Left lung (tissue), 10 donors: ENCODE results near the gene GMNC. TPM values are rescaled to one million over a fixed set of nuclear protein-coding genes. Genes with fewer than 3 reads are reported as not detected.

ENCODE experiments used
- ATAC-seq: fragments of 200-7000 bp; cut with Tn5 transposase; one replicate; pipeline ENCODE4 v1.9.1; 2020; ENCODE audit warnings: moderate library complexity
- DNase-seq, 4 donors: peaks; one replicate each; pipeline ENCODE4 v3.0.0-alpha.2; 2013 to 2020
- H3K27ac ChIP-seq, 2 donors: fragments of 200-600 bp; sonication (generic) in 1 of 2; one replicate each; pipeline versions ENCODE4 v1.5.0 to v1.8.0; 2020 to 2021
- H3K27me3 ChIP-seq, 2 donors: fragments of 200-600 bp; sonication (generic) in 1 of 2; one replicate each; pipeline versions ENCODE4 v1.5.0 to v1.8.0; 2020 to 2021
- H3K36me3 ChIP-seq, 2 donors: fragments of 200-600 bp; sonication (generic) in 1 of 2; one replicate each; pipeline versions ENCODE4 v1.5.0 to v1.8.0; 2020 to 2021
- H3K4me1 ChIP-seq, 2 donors: fragments of 200-600 bp; one replicate each; pipeline ENCODE4 v1.8.0; 2021
- H3K4me3 ChIP-seq, 2 donors: fragments of 200-600 bp; sonication (generic) in 1 of 2; one replicate each; pipeline versions ENCODE4 v1.5.0 to v1.8.0; 2020 to 2021; ENCODE audit warnings: mild to moderate bottlenecking in 1 of 2
- H3K9me3 ChIP-seq, 2 donors: fragments of 200-600 bp; sonication (generic) in 1 of 2; one replicate each; pipeline versions ENCODE4 v1.5.0 to v1.8.0; 2020 to 2021
- intact Hi-C, 2 donors: fragments of 100-400 bp; cut with DNase I; formaldehyde crosslinking; loops; one replicate each; pipeline versions ENCODE4 v1.11.2 to v1.14.2; 2022
- polyA plus RNA-seq, 6 donors: library from polyadenylated mRNA; unstranded; fragments of 120-200 nt; gene quantifications; one replicate each; pipeline ENCODE4 v1.2.1, GENCODE V29; 2013; ENCODE audit not compliant: insufficient read length in 6 of 6
- total RNA-seq, 2 donors: library from RNA; stranded (reverse); fragmentation: NEBNext Ultra II Directional; extraction: Animal tissue kit (Norgen Biotek cat#: 25700); gene quantifications; one replicate each; pipeline ENCODE4 v1.2.1, GENCODE V29; 2021
- TF ChIP-seq, protein P1 (sequence below), 2 donors: fragments of 200-600 bp; sonication (generic) in 1 of 2; IDR thresholded peaks; one replicate each; pipeline versions ENCODE4 v1.5.0 to v1.8.0; 2021; ENCODE audit warnings: antibody characterized with exemption in 2 of 2
- donor health status: DM: no; HTN: yes; CAD: no.
- donor health status: DM: no; HTN: no; CAD: no.

GMNC gene
- total and polyA plus RNA-seq, 8 donors = 0.04 TPM; not detected in 7

DNA sequence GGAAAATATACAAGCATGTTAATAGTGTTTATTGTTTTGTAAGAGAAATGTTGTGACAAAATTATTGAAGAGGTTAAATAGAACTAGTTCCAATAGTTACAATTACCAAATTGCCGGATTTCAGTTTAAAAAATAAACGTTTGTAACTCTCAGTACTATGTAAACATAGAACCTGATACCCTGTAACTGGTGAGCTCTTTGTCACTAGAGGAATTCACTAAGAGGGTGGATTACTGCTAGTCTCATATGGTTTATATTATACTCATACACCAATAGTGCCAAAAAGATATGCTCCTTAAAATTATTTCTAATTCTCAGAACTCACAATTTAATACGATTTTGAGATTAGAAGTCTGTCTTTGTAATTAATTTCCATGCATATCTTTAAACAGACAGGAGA lies 7.6 kb upstream of the GMNC start:
- Histone ChIP-seq H3K9me3 (no peaks in the 10 kb centered on the region), H3K4me3 (no peak overlapping the region), H3K4me1 (no peaks in the 10 kb centered on the region), H3K36me3 (no peaks in the 10 kb centered on the region), H3K27me3 (peaks cover 0 to 12% of the 10 kb centered on the region in 2 donors), H3K27ac (no peak overlapping the region)
- no peak for ATAC-seq
- intact Hi-C loops = no loop called here
- TF ChIP-seq, protein P1, sequence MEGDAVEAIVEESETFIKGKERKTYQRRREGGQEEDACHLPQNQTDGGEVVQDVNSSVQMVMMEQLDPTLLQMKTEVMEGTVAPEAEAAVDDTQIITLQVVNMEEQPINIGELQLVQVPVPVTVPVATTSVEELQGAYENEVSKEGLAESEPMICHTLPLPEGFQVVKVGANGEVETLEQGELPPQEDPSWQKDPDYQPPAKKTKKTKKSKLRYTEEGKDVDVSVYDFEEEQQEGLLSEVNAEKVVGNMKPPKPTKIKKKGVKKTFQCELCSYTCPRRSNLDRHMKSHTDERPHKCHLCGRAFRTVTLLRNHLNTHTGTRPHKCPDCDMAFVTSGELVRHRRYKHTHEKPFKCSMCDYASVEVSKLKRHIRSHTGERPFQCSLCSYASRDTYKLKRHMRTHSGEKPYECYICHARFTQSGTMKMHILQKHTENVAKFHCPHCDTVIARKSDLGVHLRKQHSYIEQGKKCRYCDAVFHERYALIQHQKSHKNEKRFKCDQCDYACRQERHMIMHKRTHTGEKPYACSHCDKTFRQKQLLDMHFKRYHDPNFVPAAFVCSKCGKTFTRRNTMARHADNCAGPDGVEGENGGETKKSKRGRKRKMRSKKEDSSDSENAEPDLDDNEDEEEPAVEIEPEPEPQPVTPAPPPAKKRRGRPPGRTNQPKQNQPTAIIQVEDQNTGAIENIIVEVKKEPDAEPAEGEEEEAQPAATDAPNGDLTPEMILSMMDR (IDR thresholded peaks at IDR 0.05) = no peak
- DNase-seq = no peak

DNA sequence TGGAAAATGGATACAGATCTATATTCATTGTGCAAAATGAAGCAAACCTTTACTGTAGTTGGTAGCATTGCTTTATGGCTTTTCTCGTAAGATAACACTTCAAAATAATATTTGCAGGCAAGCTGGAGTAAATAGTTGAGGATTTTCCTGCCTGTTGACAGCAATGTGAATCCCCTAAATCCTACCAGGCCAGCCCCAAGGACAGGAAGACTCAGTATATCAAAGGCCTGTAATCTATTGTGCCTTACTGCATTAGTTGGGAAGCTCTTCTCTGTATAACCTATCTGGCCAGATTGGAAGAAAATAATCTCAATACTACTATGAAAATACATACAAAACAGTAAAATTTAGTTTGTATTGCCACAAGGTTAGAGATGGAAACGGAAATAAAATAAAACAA lies 4.6 kb upstream of the GMNC start:
- H3K4me3 ChIP-seq = no peak overlapping the region

DNA sequence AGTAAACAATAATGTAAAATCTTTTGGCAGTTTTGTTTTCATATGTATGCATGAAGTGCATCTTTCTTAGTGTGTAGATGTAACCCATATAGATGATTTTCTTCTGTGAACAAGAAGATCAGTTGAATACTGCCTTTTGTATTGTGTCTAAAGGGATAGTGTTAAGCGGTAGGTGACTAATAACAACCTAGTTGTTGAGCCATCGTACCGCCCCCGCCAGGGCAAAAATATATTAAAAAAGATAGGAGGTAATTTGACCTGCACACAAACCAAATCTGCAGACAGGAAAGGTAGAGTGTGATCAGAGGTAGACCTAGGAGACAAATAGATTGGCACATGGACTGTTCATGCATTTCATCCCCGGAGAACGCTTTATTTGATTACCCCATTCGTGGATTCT lies 3.3 kb upstream of the GMNC start:
- intact Hi-C loops = no loop called here
- ATAC-seq = no peak
- TF ChIP-seq, protein P1 (IDR thresholded peaks at IDR 0.05) = no peak

More for the DNA sequence above, 4.6 kb upstream of the GMNC start:
- no peak overlapping the region for H3K27ac ChIP-seq
- H3K9me3 ChIP-seq = no peaks in the 10 kb centered on the region
- no peaks in the 10 kb centered on the region for H3K36me3 ChIP-seq
- DNase-seq (no peak), ATAC-seq (no peak)
- no peaks in the 10 kb centered on the region for H3K4me1 ChIP-seq
- TF ChIP-seq, protein P1 (IDR thresholded peaks at IDR 0.05) = no peak
- intact Hi-C loops = no loop called here
- H3K27me3 ChIP-seq = peaks cover 13 to 43% of the 10 kb centered on the region in 2 donors

DNA sequence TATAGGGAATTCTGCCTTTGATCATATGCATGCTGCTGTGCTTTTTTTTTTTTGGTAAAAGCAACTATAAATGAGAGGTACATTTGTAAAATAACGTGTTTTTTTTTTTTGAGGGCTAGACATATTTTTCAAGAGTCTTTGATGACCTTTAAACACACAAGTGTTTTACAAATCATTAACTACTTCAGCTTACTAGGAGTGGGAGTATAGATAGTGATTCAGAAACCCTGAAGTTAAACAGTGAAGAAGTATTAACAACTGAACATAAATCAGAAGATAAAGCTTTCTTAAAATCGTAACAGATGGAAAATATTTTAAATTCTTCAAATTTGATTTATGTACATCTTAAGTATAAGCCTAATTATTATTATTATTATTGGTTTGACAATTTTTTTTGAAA lies 2.9 kb upstream of the GMNC start:
- intact Hi-C loops = no loop called here
- H3K27me3 ChIP-seq = peaks cover 13 to 59% of the 10 kb centered on the region in 2 donors
- no peak overlapping the region for H3K4me3 ChIP-seq
- TF ChIP-seq, protein P1 (IDR thresholded peaks at IDR 0.05) = no peak
- ATAC-seq (no peak), DNase-seq (no peak)
- H3K36me3 ChIP-seq = no peaks in the 10 kb centered on the region
- H3K27ac ChIP-seq = no peak overlapping the region
- H3K9me3 ChIP-seq = no peaks in the 10 kb centered on the region
- H3K4me1 ChIP-seq = no peaks in the 10 kb centered on the region

More for the DNA sequence above, 3.3 kb upstream of the GMNC start:
- H3K4me3 ChIP-seq = no peak overlapping the region
- H3K9me3 ChIP-seq = no peaks in the 10 kb centered on the region
- H3K27ac ChIP-seq = no peak overlapping the region
- H3K4me1 ChIP-seq = no peaks in the 10 kb centered on the region
- DNase-seq = no peak
- no peaks in the 10 kb centered on the region for H3K36me3 ChIP-seq
- peaks cover 13 to 55% of the 10 kb centered on the region in 2 donors for H3K27me3 ChIP-seq

DNA sequence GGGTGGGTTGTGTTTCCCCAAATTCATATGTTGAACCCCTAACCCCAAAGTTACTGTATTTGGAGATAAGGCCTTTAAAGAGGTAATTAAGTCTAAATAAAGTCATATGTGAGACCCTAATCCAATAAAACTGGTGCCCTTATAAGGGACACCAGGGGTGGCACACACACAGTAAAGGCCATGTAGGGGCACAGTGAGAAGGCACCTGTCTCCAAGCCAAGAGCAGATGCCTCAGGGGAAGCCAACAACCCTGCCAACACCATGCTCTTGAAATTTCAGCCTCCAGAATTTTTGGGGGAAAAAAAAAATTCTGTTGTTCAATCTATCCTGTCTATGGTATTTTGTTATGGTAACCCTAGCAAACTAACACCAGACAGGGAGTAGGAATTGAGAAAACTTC lies 1.5 kb upstream of the GMNC start:
- Histone ChIP-seq H3K4me3 (no peak overlapping the region), H3K4me1 (no peaks in the 10 kb centered on the region), H3K9me3 (no peaks in the 10 kb centered on the region), H3K27me3 (peaks cover 13 to 61% of the 10 kb centered on the region in 2 donors), H3K36me3 (no peaks in the 10 kb centered on the region), H3K27ac (no peak overlapping the region)
- intact Hi-C loops = no loop called here
- TF ChIP-seq, protein P1 (IDR thresholded peaks at IDR 0.05) = no peak
- ATAC-seq = no peak
- no peak for DNase-seq
